ENCODE results near the gene LARP1B. TPM values are rescaled to one million over a fixed set of nuclear protein-coding genes. Genes with fewer than 3 reads are reported as not detected.
A peak's percentile ranks its signal among the peaks of the same experiment; 100 is the strongest.

The LARP1B gene
- total RNA-seq, 2 experiments from 2014 or later, result 16.5 to 21.0 TPM

DNA sequence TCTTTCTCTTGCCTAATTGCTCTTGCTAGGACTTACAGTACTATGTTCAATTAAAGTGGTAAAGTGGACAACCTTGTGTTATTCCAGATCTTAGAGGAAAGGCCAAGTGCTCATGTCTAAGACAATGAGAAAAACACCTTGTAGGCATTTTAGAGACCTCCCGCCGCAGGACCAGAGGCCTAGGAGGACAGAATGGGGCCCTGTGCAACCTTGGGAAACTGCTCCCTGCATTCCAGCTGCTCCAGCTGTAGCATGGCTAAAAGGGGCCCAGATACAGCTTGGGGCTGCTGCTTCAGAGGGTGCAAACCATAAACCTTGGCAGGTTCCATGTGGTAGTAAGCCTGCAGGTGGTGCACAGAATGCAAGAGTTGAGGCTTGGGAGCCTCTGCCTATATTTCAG lies 125.5 kb downstream of the LARP1B start:
- H3K9me3 ChIP-seq (ENCODE audit: low read length), result no peaks in the 10 kb centered on the region
- POLR2A ChIA-PET, result interaction anchor here (0.9 kb wide), 1 partner anchor 23 kb away, joined by 3 read pairs; no protein-coding TSS in a partner anchor
- H3K36me3 ChIP-seq (ENCODE audit: insufficient read depth, low read length), result no peaks in the 10 kb centered on the region
- H2AFZ ChIP-seq (ENCODE audit: low read length), result no peak overlapping the region
- no peak overlapping the region for H3K4me3 ChIP-seq (ENCODE audit: low read depth, low read length, poor library complexity, severe bottlenecking)
- H3K9me2 ChIP-seq (ENCODE audit: insufficient read depth, low read length), result no peaks in the 10 kb centered on the region
- BruUV-seq (replicated peaks), result no TSS peak
- TF ChIP-seq, protein P1, sequence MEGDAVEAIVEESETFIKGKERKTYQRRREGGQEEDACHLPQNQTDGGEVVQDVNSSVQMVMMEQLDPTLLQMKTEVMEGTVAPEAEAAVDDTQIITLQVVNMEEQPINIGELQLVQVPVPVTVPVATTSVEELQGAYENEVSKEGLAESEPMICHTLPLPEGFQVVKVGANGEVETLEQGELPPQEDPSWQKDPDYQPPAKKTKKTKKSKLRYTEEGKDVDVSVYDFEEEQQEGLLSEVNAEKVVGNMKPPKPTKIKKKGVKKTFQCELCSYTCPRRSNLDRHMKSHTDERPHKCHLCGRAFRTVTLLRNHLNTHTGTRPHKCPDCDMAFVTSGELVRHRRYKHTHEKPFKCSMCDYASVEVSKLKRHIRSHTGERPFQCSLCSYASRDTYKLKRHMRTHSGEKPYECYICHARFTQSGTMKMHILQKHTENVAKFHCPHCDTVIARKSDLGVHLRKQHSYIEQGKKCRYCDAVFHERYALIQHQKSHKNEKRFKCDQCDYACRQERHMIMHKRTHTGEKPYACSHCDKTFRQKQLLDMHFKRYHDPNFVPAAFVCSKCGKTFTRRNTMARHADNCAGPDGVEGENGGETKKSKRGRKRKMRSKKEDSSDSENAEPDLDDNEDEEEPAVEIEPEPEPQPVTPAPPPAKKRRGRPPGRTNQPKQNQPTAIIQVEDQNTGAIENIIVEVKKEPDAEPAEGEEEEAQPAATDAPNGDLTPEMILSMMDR (conservative IDR thresholded peaks at IDR 0.05; ENCODE audit: low read length), result no peak
- no peak for TF ChIP-seq EZH2phosphoT487 (IDR thresholded peaks at IDR 0.05; ENCODE audit: borderline replicate concordance, low read depth, low read length)
- no peak overlapping the region for H3K27ac ChIP-seq (ENCODE audit: low read depth, low read length, poor library complexity, severe bottlenecking)
- CTCF ChIA-PET (ENCODE audit: unreplicated experiment), result no interaction called here
- H3K4me1 ChIP-seq (ENCODE audit: insufficient read depth, low read length, poor library complexity, severe bottlenecking), result no peaks in the 10 kb centered on the region
- no peak overlapping the region for H3K4me2 ChIP-seq (ENCODE audit: low read length)
- intact Hi-C loops (cut with micrococcal nuclease; ENCODE audit: unreplicated experiment), result no loop called here
- DNase-seq (ENCODE audit: low spot score), result no peak
- no peaks in the 10 kb centered on the region for H3K79me2 ChIP-seq (ENCODE audit: insufficient read depth, low read depth, low read length)
- H4K20me1 ChIP-seq (ENCODE audit: insufficient read depth, low read length), result no peaks in the 10 kb centered on the region

DNA sequence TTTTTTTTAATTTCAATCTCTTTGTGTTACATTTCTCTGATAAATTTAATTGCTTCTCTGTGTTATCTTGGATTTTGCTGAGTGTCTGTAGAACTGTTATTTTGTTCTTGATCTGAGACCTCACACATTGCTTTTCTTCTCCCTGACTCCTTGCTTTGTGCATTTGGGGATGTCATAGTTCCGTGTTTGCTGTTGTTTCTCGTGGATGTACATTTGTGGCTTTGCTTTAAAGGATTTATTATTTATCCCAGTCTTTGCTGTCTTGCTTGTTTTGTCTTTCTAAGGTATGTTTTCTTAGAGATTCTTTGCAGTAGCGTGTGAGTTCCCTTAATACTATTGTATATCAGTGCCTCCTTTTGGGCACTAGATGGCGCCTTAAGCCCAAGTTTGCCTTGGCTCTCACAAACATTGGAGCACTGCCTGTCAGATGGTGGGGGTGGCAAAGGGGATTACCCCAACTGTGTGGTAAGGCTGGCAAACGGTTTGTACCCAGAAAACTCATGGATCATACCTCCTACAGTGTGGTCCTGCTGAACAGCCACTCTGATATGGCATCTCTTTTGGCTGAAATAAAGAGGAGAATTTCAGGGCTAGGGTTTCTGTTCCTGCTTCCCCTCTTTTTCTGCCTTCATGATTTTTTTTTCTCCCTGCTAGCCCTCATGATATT lies 130.1 kb downstream of the LARP1B start:
- H3K27ac ChIP-seq (ENCODE audit: low read depth, low read length, poor library complexity, severe bottlenecking), result no peak overlapping the region
- CTCF ChIA-PET (ENCODE audit: unreplicated experiment), result no interaction called here
- DNase-seq (ENCODE audit: low spot score), result peak; percentile 77
- no TSS peak for BruUV-seq (replicated peaks)
- H3K9me3 ChIP-seq (ENCODE audit: low read length), result no peaks in the 10 kb centered on the region
- TF ChIP-seq, protein P1 (conservative IDR thresholded peaks at IDR 0.05; ENCODE audit: low read length), result peak; percentile 99
- TF ChIP-seq EZH2phosphoT487 (IDR thresholded peaks at IDR 0.05; ENCODE audit: borderline replicate concordance, low read depth, low read length), result no peak
- no peak overlapping the region for H3K4me2 ChIP-seq (ENCODE audit: low read length)
- POLR2A ChIA-PET, result no interaction called here
- no peaks in the 10 kb centered on the region for H3K36me3 ChIP-seq (ENCODE audit: insufficient read depth, low read length)
- H4K20me1 ChIP-seq (ENCODE audit: insufficient read depth, low read length), result no peaks in the 10 kb centered on the region
- no peaks in the 10 kb centered on the region for H3K9me2 ChIP-seq (ENCODE audit: insufficient read depth, low read length)
- H2AFZ ChIP-seq (ENCODE audit: low read length), result peak overlapping the region; percentile 49; the same call in 1 of the 2 replicates
- no peaks in the 10 kb centered on the region for H3K4me1 ChIP-seq (ENCODE audit: insufficient read depth, low read length, poor library complexity, severe bottlenecking)
- intact Hi-C loops (cut with micrococcal nuclease; ENCODE audit: unreplicated experiment), result loop anchor here (1.0 to 10.0 kb wide), 4 partner anchors 30 to 672 kb away; partner anchors contain the start of gene JADE1
- H3K79me2 ChIP-seq (ENCODE audit: insufficient read depth, low read depth, low read length), result no peaks in the 10 kb centered on the region
- H3K4me3 ChIP-seq (ENCODE audit: low read depth, low read length, poor library complexity, severe bottlenecking), result no peak overlapping the region

Data from OCI-LY7 (cell line).